Endothelial cell of umbilical vein (primary cell): ENCODE data around the gene SUPT3H.

Experiments used
- TF ChIP-seq, protein P1 (sequence below): IDR thresholded peaks from 2 replicates; pipeline ENCODE4 v1.6.1; 2011; ENCODE audit not compliant: insufficient read depth, insufficient read length
- TF ChIP-seq, protein P2 (sequence below), 2 donors: IDR thresholded peaks; 1 replicate in 1 of 2; 2 replicates in 1 of 2; pipeline ENCODE4 v1.5.1; 2011; ENCODE audit warnings: low read length in 2 of 2, mild to moderate bottlenecking in 2 of 2, moderate library complexity in 2 of 2, control low read depth in 1 of 2, inconsistent platforms in 1 of 2, low read depth in 1 of 2; ENCODE audit not compliant: insufficient read depth in 1 of 2; ENCODE audit errors: extremely low read depth in 1 of 2

DNA sequence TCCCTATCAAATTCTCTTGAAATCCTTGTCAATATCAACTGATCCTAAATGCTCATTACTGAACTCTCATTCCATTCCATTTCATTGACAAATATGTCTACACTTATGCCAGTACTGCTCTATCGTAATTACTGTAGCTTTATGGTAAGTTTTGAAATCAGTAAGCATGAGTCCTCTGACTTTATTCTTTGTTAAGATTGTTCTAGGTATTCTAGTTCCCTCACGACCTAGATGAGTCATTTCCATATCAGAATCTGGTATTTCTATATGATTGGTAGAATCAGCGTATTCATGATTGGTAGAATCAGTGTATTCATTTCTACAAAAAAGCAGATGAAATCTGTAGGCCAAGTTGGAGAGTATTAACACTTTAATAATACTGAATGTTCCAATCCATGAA is 368.2 kb downstream of the SUPT3H start:
- TF ChIP-seq, protein P1, sequence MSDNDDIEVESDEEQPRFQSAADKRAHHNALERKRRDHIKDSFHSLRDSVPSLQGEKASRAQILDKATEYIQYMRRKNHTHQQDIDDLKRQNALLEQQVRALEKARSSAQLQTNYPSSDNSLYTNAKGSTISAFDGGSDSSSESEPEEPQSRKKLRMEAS: no peak
- TF ChIP-seq, protein P2, sequence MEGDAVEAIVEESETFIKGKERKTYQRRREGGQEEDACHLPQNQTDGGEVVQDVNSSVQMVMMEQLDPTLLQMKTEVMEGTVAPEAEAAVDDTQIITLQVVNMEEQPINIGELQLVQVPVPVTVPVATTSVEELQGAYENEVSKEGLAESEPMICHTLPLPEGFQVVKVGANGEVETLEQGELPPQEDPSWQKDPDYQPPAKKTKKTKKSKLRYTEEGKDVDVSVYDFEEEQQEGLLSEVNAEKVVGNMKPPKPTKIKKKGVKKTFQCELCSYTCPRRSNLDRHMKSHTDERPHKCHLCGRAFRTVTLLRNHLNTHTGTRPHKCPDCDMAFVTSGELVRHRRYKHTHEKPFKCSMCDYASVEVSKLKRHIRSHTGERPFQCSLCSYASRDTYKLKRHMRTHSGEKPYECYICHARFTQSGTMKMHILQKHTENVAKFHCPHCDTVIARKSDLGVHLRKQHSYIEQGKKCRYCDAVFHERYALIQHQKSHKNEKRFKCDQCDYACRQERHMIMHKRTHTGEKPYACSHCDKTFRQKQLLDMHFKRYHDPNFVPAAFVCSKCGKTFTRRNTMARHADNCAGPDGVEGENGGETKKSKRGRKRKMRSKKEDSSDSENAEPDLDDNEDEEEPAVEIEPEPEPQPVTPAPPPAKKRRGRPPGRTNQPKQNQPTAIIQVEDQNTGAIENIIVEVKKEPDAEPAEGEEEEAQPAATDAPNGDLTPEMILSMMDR (IDR thresholded peaks at IDR 0.05; ENCODE audit: extremely low read depth in 1 of 2, insufficient read depth in 1 of 2, low read depth in 1 of 2, low read length in 2 of 2): no peak
